SK-N-MC (cell line): Measurements from ENCODE around the gene VEPH1.

Experiments
- DNase-seq: peaks from one replicate; pipeline ENCODE4 v3.0.0-alpha.2; 2011; ENCODE audit warnings: low read depth, low spot score
- H3K27ac ChIP-seq: fragments of 200-600 bp; sonication (generic); 2 replicates; pipeline ENCODE4 v1.5.1; 2016; ENCODE audit warnings: mixed run types
- H3K36me3 ChIP-seq: fragments of 200-600 bp; sonication (generic); 2 replicates; pipeline ENCODE4 v1.6.1; 2017; ENCODE audit warnings: antibody characterized with exemption, low read length, mixed read lengths; ENCODE audit not compliant: insufficient read depth
- H3K4me3 ChIP-seq: fragments of 200-600 bp; sonication (generic); 2 replicates; pipeline ENCODE4 v1.5.1; 2016
- H3K9ac ChIP-seq: fragments of 200-600 bp; sonication (generic); 2 replicates; pipeline ENCODE4 v1.8.0; 2017; ENCODE audit warnings: mixed run types, mixed read lengths; ENCODE audit not compliant: insufficient read length
- H3K9me3 ChIP-seq: fragments of 200-600 bp; sonication (generic); 2 replicates; pipeline ENCODE4 v1.6.1; 2017; ENCODE audit warnings: low read depth, mild to moderate bottlenecking, antibody characterized with exemption, low read length, moderate library complexity, mixed read lengths
- EZH2 ChIP-seq: fragments of 200-600 bp; sonication (generic); IDR thresholded peaks from one replicate; pipeline ENCODE4 v1.6.1; 2017; ENCODE audit warnings: antibody characterized with exemption
- FOXP2 ChIP-seq: optimal IDR thresholded peaks from 2 replicates; pipeline ENCODE3; 2011; ENCODE audit warnings: mild to moderate bottlenecking, moderate library complexity; ENCODE audit not compliant: insufficient read depth; ENCODE audit errors: extremely low read length, control extremely low read depth
- POLR2AphosphoS5 ChIP-seq: IDR thresholded peaks from 2 replicates; pipeline ENCODE4 v1.6.1; 2012; ENCODE audit warnings: mild to moderate bottlenecking, low read depth, low read length, borderline replicate concordance

The VEPH1 gene

DNA sequence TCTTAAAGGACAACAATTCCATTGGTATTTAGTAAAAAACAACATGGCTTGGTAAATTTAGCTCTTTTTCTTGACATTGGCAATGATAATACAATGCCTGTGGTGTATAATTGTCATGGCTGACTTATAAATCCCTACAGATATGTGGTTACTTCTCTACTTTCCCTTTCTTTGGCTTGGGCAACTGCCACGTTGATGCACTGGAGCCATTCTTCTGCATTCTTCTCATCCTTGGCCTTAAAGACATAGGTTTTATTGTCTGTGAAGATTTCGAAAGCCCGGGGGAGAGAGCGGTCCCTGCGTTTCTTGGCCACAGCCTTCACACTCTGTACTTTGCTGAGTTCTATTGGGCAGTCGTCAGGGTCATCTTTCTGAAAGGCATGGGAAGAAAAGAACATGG, 242.2 kb downstream of the VEPH1 start:
- no peak for DNase-seq
- H3K9me3 ChIP-seq = no peaks in the 10 kb centered on the region

DNA sequence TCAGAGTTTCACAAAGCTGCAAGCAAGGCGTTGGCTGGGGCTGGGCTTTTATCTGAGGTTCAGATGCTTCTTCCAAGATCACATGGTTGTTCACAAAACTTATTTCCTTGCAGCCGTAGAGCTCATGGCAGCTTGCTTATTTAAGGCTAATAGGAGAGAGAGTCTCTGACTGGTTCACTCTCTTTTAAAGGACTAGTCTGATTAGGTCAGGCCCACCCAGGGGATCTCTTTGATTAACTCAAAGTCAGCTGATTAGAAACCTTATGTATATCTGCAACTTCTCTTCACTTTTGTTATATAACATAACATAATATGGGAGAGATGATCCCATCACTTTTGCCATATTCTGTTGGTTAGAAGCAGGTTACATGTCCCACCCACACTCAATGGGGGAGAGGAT, 243.4 kb downstream of the VEPH1 start:
- TF ChIP-seq POLR2AphosphoS5 = no peak
- TF ChIP-seq EZH2 = no peak
- TF ChIP-seq FOXP2 = no peak
- Histone ChIP-seq H3K36me3 (no peaks in the 10 kb centered on the region), H3K27ac (no peak overlapping the region), H3K9me3 (no peaks in the 10 kb centered on the region), H3K9ac (no peak overlapping the region), H3K4me3 (no peak overlapping the region)
- DNase-seq = no peak

More for the DNA sequence above, 242.2 kb downstream of the VEPH1 start:
- Histone ChIP-seq H3K27ac (no peak overlapping the region), H3K36me3 (no peaks in the 10 kb centered on the region), H3K9ac (no peak overlapping the region), H3K4me3 (no peak overlapping the region)
- TF ChIP-seq POLR2AphosphoS5 = no peak
- TF ChIP-seq FOXP2 = no peak
- TF ChIP-seq EZH2 = no peak

DNA sequence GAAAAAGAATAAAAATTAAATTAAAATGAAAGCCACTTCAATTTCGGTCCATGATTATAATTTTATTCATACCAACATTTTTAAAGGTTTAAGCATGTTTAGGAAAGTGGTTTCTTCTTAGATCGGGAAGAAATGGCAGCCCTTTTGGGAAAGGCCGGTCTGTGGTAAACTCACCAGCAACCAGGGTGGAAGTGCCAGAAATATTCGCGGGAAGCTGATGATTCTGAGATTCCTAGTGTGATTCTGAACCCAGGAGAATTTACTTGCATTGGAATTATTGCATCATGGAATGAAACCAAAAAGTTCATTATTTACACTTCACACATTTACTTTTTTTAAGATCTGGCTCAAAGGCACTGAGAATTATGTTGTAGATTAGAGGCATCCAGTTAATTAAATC, 246.1 kb downstream of the VEPH1 start:
- H3K27ac ChIP-seq = no peak overlapping the region
- DNase-seq = no peak
- H3K9ac ChIP-seq = no peak overlapping the region
- H3K4me3 ChIP-seq = no peak overlapping the region
- TF ChIP-seq EZH2 (no peak), POLR2AphosphoS5 (no peak)
- no peaks in the 10 kb centered on the region for H3K9me3 ChIP-seq
- H3K36me3 ChIP-seq = no peaks in the 10 kb centered on the region

DNA sequence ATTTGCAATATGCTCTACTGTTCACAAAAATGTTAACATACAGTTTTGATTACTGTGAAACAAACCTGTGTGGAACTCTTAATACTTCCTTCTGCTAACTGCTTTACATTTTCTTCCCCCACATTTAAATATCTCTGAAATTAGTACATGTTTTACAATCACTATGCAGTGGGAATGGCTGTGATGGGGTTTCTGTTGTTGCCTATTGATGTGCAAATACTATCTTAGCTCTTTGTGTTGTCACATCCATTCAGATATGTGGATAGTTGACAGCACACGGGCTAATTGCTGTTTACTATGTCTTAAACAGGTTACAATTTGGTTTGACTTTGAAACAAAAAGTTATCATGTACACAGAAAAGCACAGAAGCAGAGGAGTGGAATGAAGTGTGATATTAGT, 247.4 kb downstream of the VEPH1 start:
- H3K9me3 ChIP-seq = no peaks in the 10 kb centered on the region
- no peak for TF ChIP-seq FOXP2
- no peaks in the 10 kb centered on the region for H3K36me3 ChIP-seq
- H3K9ac ChIP-seq = no peak overlapping the region
- no peak overlapping the region for H3K27ac ChIP-seq
- H3K4me3 ChIP-seq = no peak overlapping the region
- DNase-seq = no peak

DNA sequence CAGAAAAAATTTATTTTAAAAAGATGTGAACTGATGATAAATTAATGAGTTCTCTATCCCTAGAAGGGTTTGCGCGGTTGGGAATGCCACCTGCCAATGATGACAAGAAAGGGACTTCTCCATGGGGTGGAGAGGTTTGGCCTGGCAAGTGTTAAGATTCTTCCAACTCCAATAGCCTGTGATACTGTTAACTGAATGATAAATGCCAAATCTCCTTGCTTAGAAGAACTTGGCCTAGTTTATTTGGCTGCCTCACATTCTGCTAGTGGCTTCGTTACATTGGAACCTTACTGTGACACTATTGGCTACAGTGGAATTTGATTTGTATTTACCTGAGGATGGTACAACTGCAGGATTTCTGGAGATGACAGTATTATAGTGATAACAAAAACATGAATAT, 251.5 kb downstream of the VEPH1 start:
- TF ChIP-seq FOXP2 (no peak), EZH2 (no peak), POLR2AphosphoS5 (no peak)
- Histone ChIP-seq H3K9me3 (no peaks in the 10 kb centered on the region), H3K4me3 (no peak overlapping the region), H3K9ac (no peak overlapping the region), H3K27ac (no peak overlapping the region), H3K36me3 (no peaks in the 10 kb centered on the region)
- no peak for DNase-seq

DNA sequence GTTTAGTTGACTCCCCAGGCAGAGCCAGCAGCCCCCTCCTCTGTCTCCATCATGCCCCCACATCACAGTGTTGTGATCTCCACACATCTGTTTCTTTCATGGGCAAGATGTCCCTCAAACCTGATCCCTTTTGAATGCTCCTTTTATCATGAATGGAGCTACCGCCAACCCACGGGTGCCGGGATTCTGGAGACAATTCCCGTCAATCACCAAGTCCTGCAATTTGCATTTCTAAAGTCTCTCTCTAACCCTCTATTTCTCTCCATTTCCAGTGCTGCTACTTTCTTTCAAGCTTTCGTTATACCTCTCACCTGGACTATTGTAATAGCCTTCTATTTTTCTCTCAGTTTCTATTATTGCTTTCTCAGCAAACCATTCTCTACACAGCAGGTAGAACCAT, 253.6 kb downstream of the VEPH1 start:
- TF ChIP-seq EZH2 (no peak), FOXP2 (no peak), POLR2AphosphoS5 (no peak)
- H3K9me3 ChIP-seq = no peaks in the 10 kb centered on the region
- DNase-seq = no peak
- no peak overlapping the region for H3K27ac ChIP-seq
- no peak overlapping the region for H3K9ac ChIP-seq
- no peak overlapping the region for H3K4me3 ChIP-seq
- no peaks in the 10 kb centered on the region for H3K36me3 ChIP-seq

DNA sequence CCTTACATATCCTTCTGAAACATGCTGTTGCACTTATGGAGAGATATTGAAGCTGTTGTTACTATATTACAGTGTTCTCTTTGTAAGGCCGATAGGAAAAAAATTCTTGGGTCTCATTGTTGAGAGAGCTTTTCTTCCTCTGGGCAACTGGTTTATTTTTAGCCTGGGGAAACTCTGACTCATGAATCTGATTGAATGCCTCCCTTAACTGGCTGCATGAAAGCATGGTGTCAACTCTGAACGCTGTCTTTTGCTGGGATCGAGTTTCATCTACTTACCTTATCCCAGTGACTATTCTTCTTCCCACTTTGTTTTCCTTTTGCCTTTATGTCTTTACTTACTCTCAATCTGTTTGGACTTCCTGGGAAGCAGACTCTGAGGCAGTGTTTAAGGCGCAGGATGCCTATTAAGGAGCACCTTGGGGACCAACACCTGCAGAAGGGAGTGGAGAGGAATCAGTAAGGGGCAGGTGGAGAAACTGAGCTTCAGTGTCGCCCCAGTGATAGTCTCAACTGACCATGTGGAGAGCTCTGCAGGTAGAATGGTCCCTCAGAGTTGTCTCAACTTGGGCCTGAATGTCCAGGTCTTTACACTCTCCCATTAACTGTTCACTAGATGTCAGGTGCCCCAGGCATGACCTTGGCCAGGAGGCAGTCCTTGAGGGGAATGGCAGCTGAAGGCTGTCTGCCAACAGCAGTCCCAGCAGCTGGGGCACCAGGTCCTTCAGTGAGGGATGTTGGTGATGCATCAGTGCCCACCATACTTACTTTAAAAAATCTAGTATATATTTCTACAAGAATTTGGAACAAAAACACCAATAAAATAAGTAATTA, 254.4 kb downstream of the VEPH1 start:
- Histone ChIP-seq H3K36me3 (no peaks in the 10 kb centered on the region), H3K4me3 (0 out of 2 replicates have a peak overlapping the region, but pooled peaks have one; percentile 14), H3K9ac (no peak overlapping the region), H3K9me3 (no peaks in the 10 kb centered on the region), H3K27ac (no peak overlapping the region)
- no peak for DNase-seq
- no peak for TF ChIP-seq FOXP2
- TF ChIP-seq EZH2 = no peak
- TF ChIP-seq POLR2AphosphoS5 = no peak

DNA sequence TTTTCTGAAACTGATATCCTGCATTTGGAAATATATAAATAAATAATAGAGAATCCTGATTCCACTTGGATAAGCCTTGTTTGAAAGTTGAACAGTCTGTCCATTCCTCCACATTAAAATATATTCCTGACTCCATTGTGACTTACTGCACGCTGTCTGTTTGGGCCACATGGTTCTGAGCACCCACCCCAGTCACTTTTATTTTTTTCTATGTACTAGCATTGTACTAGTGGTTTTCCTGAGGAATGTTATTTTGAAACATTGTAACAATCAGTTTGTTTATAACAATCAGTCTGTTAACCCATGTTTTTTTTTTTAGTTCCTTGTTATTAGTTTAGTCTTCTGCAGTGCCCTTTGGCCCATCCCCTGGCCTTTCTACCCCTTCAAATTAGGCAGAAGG, 255.8 kb downstream of the VEPH1 start:
- Histone ChIP-seq H3K36me3 (no peaks in the 10 kb centered on the region), H3K27ac (no peak overlapping the region), H3K4me3 (no peak overlapping the region), H3K9ac (no peak overlapping the region), H3K9me3 (no peaks in the 10 kb centered on the region)
- TF ChIP-seq POLR2AphosphoS5 (no peak), EZH2 (no peak), FOXP2 (no peak)
- DNase-seq = no peak

DNA sequence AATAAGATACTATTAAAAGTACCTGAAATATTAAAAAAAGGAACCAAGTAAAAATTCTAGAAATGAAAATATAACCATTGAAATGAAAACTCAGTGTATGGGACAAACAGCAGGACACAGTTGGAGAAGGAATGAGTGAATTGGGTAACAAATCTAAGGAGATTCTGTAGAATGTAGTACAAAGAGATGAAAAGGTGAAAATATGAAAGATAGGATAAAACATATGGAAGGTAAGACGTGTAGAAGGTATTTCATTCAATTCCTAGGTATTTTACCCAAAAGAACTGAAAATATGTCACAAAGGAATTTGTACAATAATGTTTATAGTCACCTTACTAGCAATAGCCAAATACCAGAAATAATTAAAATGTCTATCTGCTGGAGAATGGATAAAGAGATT, 260.4 kb downstream of the VEPH1 start:
- Histone ChIP-seq H3K4me3 (no peak overlapping the region), H3K36me3 (no peaks in the 10 kb centered on the region), H3K9me3 (no peaks in the 10 kb centered on the region), H3K27ac (no peak overlapping the region), H3K9ac (no peak overlapping the region)
- DNase-seq = no peak
- TF ChIP-seq POLR2AphosphoS5 (no peak), EZH2 (no peak), FOXP2 (no peak)
